HEK293 (cell line): ENCODE data around the gene GATC.

ENCODE experiments used
- CTCF ChIA-PET: fragments of 350-600 bp; formaldehyde crosslinking; extraction: SDS; loops from one replicate; lab custom pipeline; 2021; ENCODE audit warnings: antibody characterized with exemption; lab: Yijun Ruan, JAX
- POLR2A ChIA-PET: fragments of 300-600 bp; formaldehyde crosslinking; extraction: SDS; loops from one replicate; lab custom pipeline; 2020; ENCODE audit warnings: antibody characterized with exemption, inconsistent platforms; lab: Yijun Ruan, JAX
- H3K27ac ChIP-seq: fragments of 200-500 bp; sonication (Bioruptor generic); 2 replicates; pipeline ENCODE4 v1.5.1; 2014; ENCODE audit warnings: low read depth, low read length, control low read depth, inconsistent platforms; ENCODE audit errors: extremely low read depth
- H3K36me3 ChIP-seq, 2 experiments: fragments of 200-500 bp in 1 of 2; sonication (Bioruptor generic) in 1 of 2; 1 replicate in 1 of 2; 2 replicates in 1 of 2; pipeline ENCODE4 v1.5.1; 2014 to 2017; ENCODE audit warnings: inconsistent platforms in 2 of 2, low read length in 2 of 2; ENCODE audit not compliant: control insufficient read depth in 2 of 2, insufficient read depth in 1 of 2
- H3K4me1 ChIP-seq: fragments of 200-500 bp; sonication (Bioruptor generic); 2 replicates; pipeline ENCODE4 v1.5.1; 2014; ENCODE audit warnings: mild to moderate bottlenecking, low read length, inconsistent platforms; ENCODE audit not compliant: control insufficient read depth, insufficient read depth
- H3K4me3 ChIP-seq: 2 replicates; pipeline ENCODE4 v1.5.1; 2011; ENCODE audit warnings: low read depth, mild to moderate bottlenecking, control low read depth, low read length, moderate library complexity
- H3K9me3 ChIP-seq: fragments of 200-500 bp; sonication (Bioruptor generic); 2 replicates; pipeline ENCODE4 v1.5.1; 2014; ENCODE audit warnings: low read depth, low read length, inconsistent platforms; ENCODE audit not compliant: control insufficient read depth, insufficient read depth
- BCL11A ChIP-seq: fragments of 450-650 bp; formaldehyde crosslinking; IDR thresholded peaks from 2 replicates; pipeline ENCODE4 v1.5.1; 2016; ENCODE audit warnings: low read depth, missing biosample characterization, missing genetic modification characterization
- BCL11B ChIP-seq: fragments of 450-650 bp; formaldehyde crosslinking; IDR thresholded peaks from 2 replicates; pipeline ENCODE4 v1.5.1; 2016; ENCODE audit warnings: low read depth, missing biosample characterization, missing genetic modification characterization
- SETDB1 ChIP-seq: IDR thresholded peaks from one replicate; pipeline ENCODE4 v1.6.1; 2017; ENCODE audit warnings: mild to moderate bottlenecking, low read length, moderate library complexity, mixed read lengths; ENCODE audit not compliant: insufficient read length
- YY1 ChIP-seq: fragments of 450-650 bp; formaldehyde crosslinking; IDR thresholded peaks from 2 replicates; pipeline ENCODE4 v1.5.1; 2018; ENCODE audit warnings: missing biosample characterization, missing genetic modification characterization
- YY2 ChIP-seq: fragments of 450-650 bp; formaldehyde crosslinking; IDR thresholded peaks from 2 replicates; pipeline ENCODE4 v1.5.1; 2016; ENCODE audit warnings: missing biosample characterization, missing genetic modification characterization
- ZFHX2 ChIP-seq: fragments of 450-650 bp; formaldehyde crosslinking; conservative IDR thresholded peaks from 2 replicates; pipeline ENCODE4 v1.5.1; 2016; ENCODE audit warnings: missing biosample characterization, missing genetic modification characterization
- ZIC2 ChIP-seq: fragments of 450-650 bp; formaldehyde crosslinking; IDR thresholded peaks from 2 replicates; pipeline ENCODE4 v1.5.1; 2016; ENCODE audit warnings: missing biosample characterization, missing genetic modification characterization
- ZNF146 ChIP-seq: fragments of 450-650 bp; formaldehyde crosslinking; IDR thresholded peaks from 2 replicates; pipeline ENCODE4 v1.5.1; 2016; ENCODE audit warnings: missing biosample characterization, missing genetic modification characterization
- ZNF248 ChIP-seq: fragments of 450-650 bp; formaldehyde crosslinking; IDR thresholded peaks from 2 replicates; pipeline ENCODE4 v1.5.1; 2017; ENCODE audit warnings: missing biosample characterization, missing genetic modification characterization
- ZNF324 ChIP-seq: fragments of 450-650 bp; formaldehyde crosslinking; IDR thresholded peaks from 2 replicates; pipeline ENCODE4 v1.5.1; 2016; ENCODE audit warnings: missing biosample characterization, missing genetic modification characterization
- ZNF335 ChIP-seq: fragments of 450-650 bp; formaldehyde crosslinking; conservative IDR thresholded peaks from 2 replicates; pipeline ENCODE4 v1.5.1; 2016; ENCODE audit warnings: missing biosample characterization, missing genetic modification characterization
- ZNF473 ChIP-seq: fragments of 450-650 bp; formaldehyde crosslinking; IDR thresholded peaks from 2 replicates; pipeline ENCODE4 v1.5.1; 2017; ENCODE audit warnings: missing biosample characterization, missing genetic modification characterization
- ZNF561 ChIP-seq: fragments of 450-650 bp; IDR thresholded peaks from 2 replicates; pipeline ENCODE4 v1.5.1; 2018; ENCODE audit warnings: missing biosample characterization, missing genetic modification characterization, borderline replicate concordance
- ZNF677 ChIP-seq: fragments of 450-650 bp; IDR thresholded peaks from 2 replicates; pipeline ENCODE4 v1.5.0; 2018; ENCODE audit warnings: missing biosample characterization, mild to moderate bottlenecking, missing genetic modification characterization, moderate library complexity
- ZNF76 ChIP-seq: fragments of 450-650 bp; formaldehyde crosslinking; IDR thresholded peaks from 2 replicates; pipeline ENCODE4; 2016; ENCODE audit warnings: low read depth, missing biosample characterization, missing genetic modification characterization, borderline replicate concordance
- ZNF791 ChIP-seq: fragments of 450-650 bp; formaldehyde crosslinking; IDR thresholded peaks from 2 replicates; pipeline ENCODE4 v1.5.1; 2016; ENCODE audit warnings: missing biosample characterization, missing genetic modification characterization
- ZNF830 ChIP-seq: fragments of 450-650 bp; IDR thresholded peaks from 2 replicates; pipeline ENCODE4 v1.5.0; 2018; ENCODE audit warnings: missing biosample characterization, missing genetic modification characterization, low read depth, mild to moderate bottlenecking, moderate library complexity
- ZSCAN23 ChIP-seq: fragments of 450-650 bp; formaldehyde crosslinking; IDR thresholded peaks from 2 replicates; pipeline ENCODE4 v1.5.1; 2016; ENCODE audit warnings: missing biosample characterization, missing genetic modification characterization
- ZXDB ChIP-seq: fragments of 450-650 bp; formaldehyde crosslinking; IDR thresholded peaks from 2 replicates; pipeline ENCODE4 v1.5.1; 2016; ENCODE audit warnings: missing biosample characterization, missing genetic modification characterization
- TF ChIP-seq, protein P1 (sequence below): fragments of 450-650 bp; formaldehyde crosslinking; IDR thresholded peaks from 2 replicates; pipeline ENCODE4 v1.5.1; 2016; ENCODE audit warnings: missing biosample characterization, missing genetic modification characterization, borderline replicate concordance
- TF ChIP-seq, protein P2 (sequence below): fragments of 450-650 bp; formaldehyde crosslinking; IDR thresholded peaks from 2 replicates; pipeline ENCODE4 v1.5.1; 2017; ENCODE audit warnings: missing biosample characterization, missing genetic modification characterization
- TF ChIP-seq, protein P3 (sequence below): fragments of 450-650 bp; formaldehyde crosslinking; IDR thresholded peaks from 2 replicates; pipeline ENCODE4 v1.5.1; 2017; ENCODE audit warnings: missing biosample characterization, missing genetic modification characterization
- TF ChIP-seq, protein P4 (sequence below): fragments of 450-650 bp; IDR thresholded peaks from 2 replicates; pipeline ENCODE4 v1.5.1; 2018; ENCODE audit warnings: missing biosample characterization, missing genetic modification characterization
- TF ChIP-seq, protein P5 (sequence below): fragments of 450-650 bp; formaldehyde crosslinking; optimal IDR thresholded peaks from 2 replicates; pipeline ENCODE3; 2016; ENCODE audit warnings: missing biosample characterization, mild to moderate bottlenecking, missing genetic modification characterization
- TF ChIP-seq, protein P6 (sequence below): fragments of 450-650 bp; formaldehyde crosslinking; IDR thresholded peaks from 2 replicates; pipeline ENCODE4; 2016; ENCODE audit warnings: missing biosample characterization, missing genetic modification characterization

Gene GATC

DNA sequence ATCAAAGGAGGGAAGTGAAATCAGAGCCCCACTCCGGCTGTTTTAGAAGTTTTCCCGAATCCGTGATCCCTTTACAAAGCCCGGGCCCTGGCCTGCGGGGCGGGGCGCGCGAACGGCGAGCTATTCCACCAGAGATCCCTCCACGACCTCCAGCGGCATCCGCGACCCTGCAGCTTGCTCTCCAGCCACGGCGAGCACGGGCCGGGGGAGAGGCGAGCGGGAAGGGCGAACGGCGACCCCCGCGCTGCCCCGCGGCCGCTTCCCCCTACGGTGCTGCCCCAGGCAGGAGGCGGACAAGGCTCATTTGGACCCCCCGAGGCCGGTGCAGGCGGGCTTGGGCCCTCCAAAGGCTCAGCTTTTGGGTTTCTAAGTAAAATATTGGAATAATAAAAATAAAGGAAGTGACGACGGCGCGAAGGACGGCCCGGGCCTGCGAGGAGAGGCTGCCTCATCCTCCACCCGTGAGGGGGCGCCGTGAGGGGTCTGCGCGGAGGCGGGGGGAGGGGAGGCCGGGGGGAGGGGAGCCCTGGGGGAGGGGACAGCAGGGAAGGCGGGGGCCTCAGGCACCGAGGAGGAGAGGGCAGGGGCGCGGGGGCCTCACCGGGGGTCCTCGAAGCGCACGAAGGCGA lies 22.7 kb downstream of the GATC start:
- Histone ChIP-seq H3K27ac (peak overlapping the region; percentile 99), H3K4me1 (peaks cover 10% of the 10 kb centered on the region; the same call in 1 of the 2 replicates), H3K36me3 (peaks cover 33 to 39% of the 10 kb centered on the region in 2 experiments), H3K9me3 (no peaks in the 10 kb centered on the region), H3K4me3 (peak overlapping the region; percentile 96)
- POLR2A ChIA-PET: interaction anchor here (0.5 to 4.7 kb wide), 12 partner anchors 8 to 177 kb away, joined by 3 to 38 read pairs (median 4); partner anchors contain the start of genes COQ5, DYNLL1, POP5 and RNU4-2
- CTCF ChIA-PET: interaction anchor here (0.6 to 1.7 kb wide), 12 partner anchors 10 to 183 kb away, joined by 3 to 12 read pairs (median 4); partner anchors contain the start of gene COX6A1
- TF ChIP-seq ZNF335 (tag by site-specific recombination): peak; percentile 82
- TF ChIP-seq BCL11B: no peak
- no peak for TF ChIP-seq ZNF324 (tag by site-specific recombination)
- TF ChIP-seq, protein P1, sequence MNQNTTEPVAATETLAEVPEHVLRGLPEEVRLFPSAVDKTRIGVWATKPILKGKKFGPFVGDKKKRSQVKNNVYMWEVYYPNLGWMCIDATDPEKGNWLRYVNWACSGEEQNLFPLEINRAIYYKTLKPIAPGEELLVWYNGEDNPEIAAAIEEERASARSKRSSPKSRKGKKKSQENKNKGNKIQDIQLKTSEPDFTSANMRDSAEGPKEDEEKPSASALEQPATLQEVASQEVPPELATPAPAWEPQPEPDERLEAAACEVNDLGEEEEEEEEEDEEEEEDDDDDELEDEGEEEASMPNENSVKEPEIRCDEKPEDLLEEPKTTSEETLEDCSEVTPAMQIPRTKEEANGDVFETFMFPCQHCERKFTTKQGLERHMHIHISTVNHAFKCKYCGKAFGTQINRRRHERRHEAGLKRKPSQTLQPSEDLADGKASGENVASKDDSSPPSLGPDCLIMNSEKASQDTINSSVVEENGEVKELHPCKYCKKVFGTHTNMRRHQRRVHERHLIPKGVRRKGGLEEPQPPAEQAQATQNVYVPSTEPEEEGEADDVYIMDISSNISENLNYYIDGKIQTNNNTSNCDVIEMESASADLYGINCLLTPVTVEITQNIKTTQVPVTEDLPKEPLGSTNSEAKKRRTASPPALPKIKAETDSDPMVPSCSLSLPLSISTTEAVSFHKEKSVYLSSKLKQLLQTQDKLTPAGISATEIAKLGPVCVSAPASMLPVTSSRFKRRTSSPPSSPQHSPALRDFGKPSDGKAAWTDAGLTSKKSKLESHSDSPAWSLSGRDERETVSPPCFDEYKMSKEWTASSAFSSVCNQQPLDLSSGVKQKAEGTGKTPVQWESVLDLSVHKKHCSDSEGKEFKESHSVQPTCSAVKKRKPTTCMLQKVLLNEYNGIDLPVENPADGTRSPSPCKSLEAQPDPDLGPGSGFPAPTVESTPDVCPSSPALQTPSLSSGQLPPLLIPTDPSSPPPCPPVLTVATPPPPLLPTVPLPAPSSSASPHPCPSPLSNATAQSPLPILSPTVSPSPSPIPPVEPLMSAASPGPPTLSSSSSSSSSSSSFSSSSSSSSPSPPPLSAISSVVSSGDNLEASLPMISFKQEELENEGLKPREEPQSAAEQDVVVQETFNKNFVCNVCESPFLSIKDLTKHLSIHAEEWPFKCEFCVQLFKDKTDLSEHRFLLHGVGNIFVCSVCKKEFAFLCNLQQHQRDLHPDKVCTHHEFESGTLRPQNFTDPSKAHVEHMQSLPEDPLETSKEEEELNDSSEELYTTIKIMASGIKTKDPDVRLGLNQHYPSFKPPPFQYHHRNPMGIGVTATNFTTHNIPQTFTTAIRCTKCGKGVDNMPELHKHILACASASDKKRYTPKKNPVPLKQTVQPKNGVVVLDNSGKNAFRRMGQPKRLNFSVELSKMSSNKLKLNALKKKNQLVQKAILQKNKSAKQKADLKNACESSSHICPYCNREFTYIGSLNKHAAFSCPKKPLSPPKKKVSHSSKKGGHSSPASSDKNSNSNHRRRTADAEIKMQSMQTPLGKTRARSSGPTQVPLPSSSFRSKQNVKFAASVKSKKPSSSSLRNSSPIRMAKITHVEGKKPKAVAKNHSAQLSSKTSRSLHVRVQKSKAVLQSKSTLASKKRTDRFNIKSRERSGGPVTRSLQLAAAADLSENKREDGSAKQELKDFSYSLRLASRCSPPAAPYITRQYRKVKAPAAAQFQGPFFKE (tag by site-specific recombination): no peak
- TF ChIP-seq ZNF473 (tag by site-specific recombination): no peak
- TF ChIP-seq ZSCAN23 (tag by site-specific recombination): no peak
- TF ChIP-seq YY1 (tag by site-specific recombination): no peak
- TF ChIP-seq, protein P2, sequence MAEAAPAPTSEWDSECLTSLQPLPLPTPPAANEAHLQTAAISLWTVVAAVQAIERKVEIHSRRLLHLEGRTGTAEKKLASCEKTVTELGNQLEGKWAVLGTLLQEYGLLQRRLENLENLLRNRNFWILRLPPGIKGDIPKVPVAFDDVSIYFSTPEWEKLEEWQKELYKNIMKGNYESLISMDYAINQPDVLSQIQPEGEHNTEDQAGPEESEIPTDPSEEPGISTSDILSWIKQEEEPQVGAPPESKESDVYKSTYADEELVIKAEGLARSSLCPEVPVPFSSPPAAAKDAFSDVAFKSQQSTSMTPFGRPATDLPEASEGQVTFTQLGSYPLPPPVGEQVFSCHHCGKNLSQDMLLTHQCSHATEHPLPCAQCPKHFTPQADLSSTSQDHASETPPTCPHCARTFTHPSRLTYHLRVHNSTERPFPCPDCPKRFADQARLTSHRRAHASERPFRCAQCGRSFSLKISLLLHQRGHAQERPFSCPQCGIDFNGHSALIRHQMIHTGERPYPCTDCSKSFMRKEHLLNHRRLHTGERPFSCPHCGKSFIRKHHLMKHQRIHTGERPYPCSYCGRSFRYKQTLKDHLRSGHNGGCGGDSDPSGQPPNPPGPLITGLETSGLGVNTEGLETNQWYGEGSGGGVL (tag by site-specific recombination): peak; percentile 8; the same call in 1 of the 2 replicates
- no peak for TF ChIP-seq ZNF830 (tag by site-specific recombination)
- TF ChIP-seq ZNF561 (tag by site-specific recombination): no peak
- TF ChIP-seq, protein P3, sequence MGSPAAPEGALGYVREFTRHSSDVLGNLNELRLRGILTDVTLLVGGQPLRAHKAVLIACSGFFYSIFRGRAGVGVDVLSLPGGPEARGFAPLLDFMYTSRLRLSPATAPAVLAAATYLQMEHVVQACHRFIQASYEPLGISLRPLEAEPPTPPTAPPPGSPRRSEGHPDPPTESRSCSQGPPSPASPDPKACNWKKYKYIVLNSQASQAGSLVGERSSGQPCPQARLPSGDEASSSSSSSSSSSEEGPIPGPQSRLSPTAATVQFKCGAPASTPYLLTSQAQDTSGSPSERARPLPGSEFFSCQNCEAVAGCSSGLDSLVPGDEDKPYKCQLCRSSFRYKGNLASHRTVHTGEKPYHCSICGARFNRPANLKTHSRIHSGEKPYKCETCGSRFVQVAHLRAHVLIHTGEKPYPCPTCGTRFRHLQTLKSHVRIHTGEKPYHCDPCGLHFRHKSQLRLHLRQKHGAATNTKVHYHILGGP (tag by site-specific recombination): no peak
- TF ChIP-seq, protein P4, sequence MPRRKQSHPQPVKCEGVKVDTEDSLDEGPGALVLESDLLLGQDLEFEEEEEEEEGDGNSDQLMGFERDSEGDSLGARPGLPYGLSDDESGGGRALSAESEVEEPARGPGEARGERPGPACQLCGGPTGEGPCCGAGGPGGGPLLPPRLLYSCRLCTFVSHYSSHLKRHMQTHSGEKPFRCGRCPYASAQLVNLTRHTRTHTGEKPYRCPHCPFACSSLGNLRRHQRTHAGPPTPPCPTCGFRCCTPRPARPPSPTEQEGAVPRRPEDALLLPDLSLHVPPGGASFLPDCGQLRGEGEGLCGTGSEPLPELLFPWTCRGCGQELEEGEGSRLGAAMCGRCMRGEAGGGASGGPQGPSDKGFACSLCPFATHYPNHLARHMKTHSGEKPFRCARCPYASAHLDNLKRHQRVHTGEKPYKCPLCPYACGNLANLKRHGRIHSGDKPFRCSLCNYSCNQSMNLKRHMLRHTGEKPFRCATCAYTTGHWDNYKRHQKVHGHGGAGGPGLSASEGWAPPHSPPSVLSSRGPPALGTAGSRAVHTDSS: no peak
- TF ChIP-seq BCL11A (tag by site-specific recombination): no peak
- TF ChIP-seq YY2 (tag by site-specific recombination): no peak
- no peak for TF ChIP-seq ZNF791 (tag by site-specific recombination)
- TF ChIP-seq ZNF76 (tag by site-specific recombination): no peak
- TF ChIP-seq ZXDB: no peak
- TF ChIP-seq, protein P5, sequence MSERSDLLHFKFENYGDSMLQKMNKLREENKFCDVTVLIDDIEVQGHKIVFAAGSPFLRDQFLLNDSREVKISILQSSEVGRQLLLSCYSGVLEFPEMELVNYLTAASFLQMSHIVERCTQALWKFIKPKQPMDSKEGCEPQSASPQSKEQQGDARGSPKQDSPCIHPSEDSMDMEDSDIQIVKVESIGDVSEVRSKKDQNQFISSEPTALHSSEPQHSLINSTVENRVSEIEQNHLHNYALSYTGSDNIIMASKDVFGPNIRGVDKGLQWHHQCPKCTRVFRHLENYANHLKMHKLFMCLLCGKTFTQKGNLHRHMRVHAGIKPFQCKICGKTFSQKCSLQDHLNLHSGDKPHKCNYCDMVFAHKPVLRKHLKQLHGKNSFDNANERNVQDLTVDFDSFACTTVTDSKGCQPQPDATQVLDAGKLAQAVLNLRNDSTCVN (tag by site-specific recombination): peak; percentile 53
- no peak for TF ChIP-seq SETDB1
- TF ChIP-seq ZIC2: peak; percentile 55; the same call in 1 of the 2 replicates
- TF ChIP-seq ZNF677: no peak
- TF ChIP-seq, protein P6, sequence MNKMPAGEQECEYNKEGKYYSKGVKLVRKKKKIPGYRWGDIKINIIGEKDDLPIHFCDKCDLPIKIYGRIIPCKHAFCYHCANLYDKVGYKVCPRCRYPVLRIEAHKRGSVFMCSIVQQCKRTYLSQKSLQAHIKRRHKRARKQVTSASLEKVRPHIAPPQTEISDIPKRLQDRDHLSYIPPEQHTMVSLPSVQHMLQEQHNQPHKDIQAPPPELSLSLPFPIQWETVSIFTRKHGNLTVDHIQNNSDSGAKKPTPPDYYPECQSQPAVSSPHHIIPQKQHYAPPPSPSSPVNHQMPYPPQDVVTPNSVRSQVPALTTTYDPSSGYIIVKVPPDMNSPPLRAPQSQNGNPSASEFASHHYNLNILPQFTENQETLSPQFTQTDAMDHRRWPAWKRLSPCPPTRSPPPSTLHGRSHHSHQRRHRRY (tag by site-specific recombination): no peak
- TF ChIP-seq ZNF146 (tag by site-specific recombination): no peak
- TF ChIP-seq ZFHX2: no peak
- no peak for TF ChIP-seq ZNF248 (tag by site-specific recombination)
